ENCODE measurements around the gene DGKI.

DNA sequence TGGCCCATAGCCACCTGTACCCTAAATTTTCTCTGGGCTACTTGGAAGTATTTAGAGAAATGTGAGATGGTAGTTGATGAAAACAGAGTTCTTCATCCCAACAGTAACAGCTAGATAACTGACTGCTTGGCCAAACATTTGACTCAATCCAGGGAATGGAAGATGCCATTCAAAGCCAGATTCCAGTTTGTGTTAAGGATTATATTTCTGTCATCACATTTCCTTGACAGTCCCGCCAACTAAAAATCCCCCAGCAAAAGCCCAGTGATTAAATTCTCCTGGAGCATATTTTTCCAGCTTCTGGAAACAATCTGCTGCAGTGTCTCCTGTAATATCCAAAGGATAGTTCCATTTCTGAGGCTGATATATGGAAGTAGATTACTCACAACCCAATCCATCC, 457.9 kb downstream of the DGKI start:
- TF ChIP-seq, protein P1, sequence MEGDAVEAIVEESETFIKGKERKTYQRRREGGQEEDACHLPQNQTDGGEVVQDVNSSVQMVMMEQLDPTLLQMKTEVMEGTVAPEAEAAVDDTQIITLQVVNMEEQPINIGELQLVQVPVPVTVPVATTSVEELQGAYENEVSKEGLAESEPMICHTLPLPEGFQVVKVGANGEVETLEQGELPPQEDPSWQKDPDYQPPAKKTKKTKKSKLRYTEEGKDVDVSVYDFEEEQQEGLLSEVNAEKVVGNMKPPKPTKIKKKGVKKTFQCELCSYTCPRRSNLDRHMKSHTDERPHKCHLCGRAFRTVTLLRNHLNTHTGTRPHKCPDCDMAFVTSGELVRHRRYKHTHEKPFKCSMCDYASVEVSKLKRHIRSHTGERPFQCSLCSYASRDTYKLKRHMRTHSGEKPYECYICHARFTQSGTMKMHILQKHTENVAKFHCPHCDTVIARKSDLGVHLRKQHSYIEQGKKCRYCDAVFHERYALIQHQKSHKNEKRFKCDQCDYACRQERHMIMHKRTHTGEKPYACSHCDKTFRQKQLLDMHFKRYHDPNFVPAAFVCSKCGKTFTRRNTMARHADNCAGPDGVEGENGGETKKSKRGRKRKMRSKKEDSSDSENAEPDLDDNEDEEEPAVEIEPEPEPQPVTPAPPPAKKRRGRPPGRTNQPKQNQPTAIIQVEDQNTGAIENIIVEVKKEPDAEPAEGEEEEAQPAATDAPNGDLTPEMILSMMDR (IDR thresholded peaks at IDR 0.05), result no peak
- no peak for TF ChIP-seq POLR2A (IDR thresholded peaks at IDR 0.05; ENCODE audit: low read depth)
